ENCODE measurements around the gene ACSL1.

Gene ACSL1

GRCh38 chr4:184712322-184712721 is 113.4 kb downstream of the ACSL1 start:
- no peak for DNase-seq (ENCODE audit: low read depth)
- TF ChIP-seq CTCF (conservative IDR thresholded peaks at IDR 0.05; ENCODE audit: low read depth, low read length) = no peak
- H3K4me3 ChIP-seq (ENCODE audit: low read length) = no peak overlapping the region

- no peak overlapping the region for H3K4me3 ChIP-seq (ENCODE audit: low read length)
- TF ChIP-seq CTCF (conservative IDR thresholded peaks at IDR 0.05; ENCODE audit: low read depth, low read length) = no peak
- DNase-seq (ENCODE audit: low read depth) = no peak
Observed at GRCh38 chr4:184706453-184706852, 119.3 kb downstream of the ACSL1 start.

GRCh38 chr4:184705692-184706091 is 120.1 kb downstream of the ACSL1 start:
- DNase-seq (ENCODE audit: low read depth) = no peak
- no peak overlapping the region for H3K4me3 ChIP-seq (ENCODE audit: low read length)
- TF ChIP-seq CTCF (conservative IDR thresholded peaks at IDR 0.05; ENCODE audit: low read depth, low read length) = no peak
